HG02763 (cell line): ENCODE data around the gene SCP2.

ENCODE experiments used
- ATAC-seq: cut with Tn5 transposase; IDR thresholded peaks from one replicate; pipeline ENCODE4 v1.9.1; 2021; ENCODE audit warnings: mild to moderate bottlenecking, moderate library complexity; ENCODE audit not compliant: unreplicated experiment

SCP2 gene

GRCh38 chr1:53079251-53079650, 152.2 kb downstream of the SCP2 start:
- ATAC-seq: no peak

- ATAC-seq: no peak
Observed at GRCh38 chr1:53080041-53080440, 153.0 kb downstream of the SCP2 start.

- ATAC-seq: no peak
Observed at GRCh38 chr1:53080769-53081168, 153.7 kb downstream of the SCP2 start.

- ATAC-seq: no peak
Observed at GRCh38 chr1:53081384-53082066, 154.4 kb downstream of the SCP2 start.

- ATAC-seq: no peak
Observed at GRCh38 chr1:53082826-53083455, 155.9 kb downstream of the SCP2 start.

GRCh38 chr1:53083636-53084588, 156.8 kb downstream of the SCP2 start:
- no peak for ATAC-seq

GRCh38 chr1:53084589-53084971, 157.5 kb downstream of the SCP2 start:
- ATAC-seq: no peak

GRCh38 chr1:53085405-53085804, 158.3 kb downstream of the SCP2 start:
- ATAC-seq: no peak

- no peak for ATAC-seq
Observed at GRCh38 chr1:53086491-53087070, 159.5 kb downstream of the SCP2 start.

GRCh38 chr1:53087332-53088285, 160.5 kb downstream of the SCP2 start:
- no peak for ATAC-seq

GRCh38 chr1:53088616-53089300, 161.7 kb downstream of the SCP2 start:
- ATAC-seq: no peak

GRCh38 chr1:53089478-53090226, 162.6 kb downstream of the SCP2 start:
- ATAC-seq: no peak

- no peak for ATAC-seq
Observed at GRCh38 chr1:53090227-53091147, 163.4 kb downstream of the SCP2 start.

- ATAC-seq: no peak
Observed at GRCh38 chr1:53091841-53092645, 165.0 kb downstream of the SCP2 start.

- ATAC-seq: no peak
Observed at GRCh38 chr1:53092659-53093450, 165.8 kb downstream of the SCP2 start.

GRCh38 chr1:53093451-53093754, 166.3 kb downstream of the SCP2 start:
- ATAC-seq: no peak
